SK-N-SH (cell line): ENCODE measurements around the gene TGFBR3L. TPM values are rescaled to one million over a fixed set of nuclear protein-coding genes. Genes with fewer than 3 reads are reported as not detected.
A peak's percentile ranks its signal among the peaks of the same experiment; 100 is the strongest.
"Not testable (repeated sequence)": the region's sequence is repeated elsewhere in the genome, so short reads cannot be mapped to it uniquely, and the experiment has no call there.

Experiments
- CTCF ChIA-PET: fragments of 300-600, 350-600 bp; formaldehyde crosslinking; extraction: SDS; loops from one replicate; lab custom pipeline; 2021; lab: Yijun Ruan, JAX
- POLR2A ChIA-PET: fragments of 350-600 bp; sonication (Branson Sonifier 250); formaldehyde crosslinking; extraction: SDS; loops from one replicate; lab custom pipeline; 2020; ENCODE audit warnings: antibody characterized with exemption, inconsistent platforms; lab: Yijun Ruan, JAX
- DNase-seq: peaks from one replicate; pipeline ENCODE4 v3.0.0; 2012
- H2AFZ ChIP-seq: fragments of 200-600 bp; sonication (generic); 2 replicates; pipeline ENCODE4 v1.8.1; 2016; ENCODE audit warnings: antibody characterized with exemption, mild to moderate bottlenecking, low read depth
- H3F3A ChIP-seq: fragments of 200-600 bp; sonication (generic); replicated peaks from 2 replicates; pipeline ENCODE3; 2016; ENCODE audit warnings: antibody characterized with exemption, mild to moderate bottlenecking; ENCODE audit not compliant: insufficient read depth
- H3K27ac ChIP-seq, 2 experiments: fragments of 200-500 bp in 1 of 2; fragments of 200-600 bp in 1 of 2; sonication (Bioruptor generic) in 1 of 2; sonication (generic), shearing (Covaris generic) in 1 of 2; 2 replicates each; pipeline versions ENCODE4 v1.5.1 to v1.6.1; 2014 to 2016; ENCODE audit warnings: low read depth in 2 of 2, inconsistent platforms in 1 of 2, low read length in 1 of 2, mild to moderate bottlenecking in 1 of 2, mixed read lengths in 1 of 2
- H3K27me3 ChIP-seq: fragments of 200-600 bp; sonication (generic), shearing (Covaris generic); 2 replicates; pipeline ENCODE4 v1.6.1; 2016; ENCODE audit warnings: mixed run types; ENCODE audit not compliant: insufficient read depth
- H3K36me3 ChIP-seq, 2 experiments: fragments of 200-500 bp in 1 of 2; fragments of 200-600 bp in 1 of 2; sonication (Bioruptor generic) in 1 of 2; sonication (generic) in 1 of 2; replicated peaks in 1 of 2; 2 replicates each; pipeline versions ENCODE3 to v1.5.1; 2014 to 2016; ENCODE audit warnings: low read length in 1 of 2, mild to moderate bottlenecking in 1 of 2; ENCODE audit not compliant: insufficient read depth in 2 of 2, control insufficient read depth in 1 of 2
- H3K4me1 ChIP-seq, 2 experiments: fragments of 200-500 bp in 1 of 2; fragments of 200-600 bp in 1 of 2; sonication (Bioruptor generic) in 1 of 2; sonication (generic), shearing (Covaris generic) in 1 of 2; 2 replicates each; pipeline versions ENCODE4 v1.5.1 to v1.6.1; 2014 to 2016; ENCODE audit warnings: low read depth in 1 of 2, low read length in 1 of 2, mixed run types in 1 of 2; ENCODE audit not compliant: insufficient read depth in 2 of 2, control insufficient read depth in 1 of 2
- H3K4me2 ChIP-seq: fragments of 200-600 bp; sonication (generic), shearing (Covaris generic); 2 replicates; pipeline ENCODE4 v1.6.1; 2017; ENCODE audit warnings: mixed run types
- H3K4me3 ChIP-seq, 2 experiments: fragments of 200-500 bp in 1 of 2; fragments of 200-600 bp in 1 of 2; sonication (Bioruptor generic) in 1 of 2; sonication (generic), shearing (Covaris generic) in 1 of 2; 2 replicates each; pipeline versions ENCODE4 v1.5.1 to v1.8.1; 2014 to 2016; ENCODE audit warnings: low read depth in 2 of 2, inconsistent platforms in 1 of 2, low read length in 1 of 2, mild to moderate bottlenecking in 1 of 2, mixed read lengths in 1 of 2, moderate library complexity in 1 of 2
- H3K79me2 ChIP-seq: fragments of 200-600 bp; sonication (generic); 2 replicates; pipeline ENCODE4 v1.8.1; 2017; ENCODE audit warnings: mild to moderate bottlenecking; ENCODE audit not compliant: insufficient read depth
- H3K9ac ChIP-seq: fragments of 200-600 bp; sonication (generic); 2 replicates; pipeline ENCODE4 v1.6.1; 2017; ENCODE audit warnings: mixed run types
- H3K9me2 ChIP-seq: fragments of 200-600 bp; sonication (generic); 2 replicates; pipeline ENCODE4 v1.6.1; 2017; ENCODE audit warnings: mixed run types
- H3K9me3 ChIP-seq: fragments of 200-600 bp; sonication (generic); 2 replicates; pipeline ENCODE4 v1.6.1; 2017; ENCODE audit warnings: mixed run types, mild to moderate bottlenecking, moderate library complexity
- H4K20me1 ChIP-seq: fragments of 200-600 bp; sonication (generic); 2 replicates; pipeline ENCODE4 v1.6.1; 2017; ENCODE audit warnings: mild to moderate bottlenecking, mixed run types; ENCODE audit not compliant: insufficient read depth
- CHD2 ChIP-seq: fragments of 150-350 bp; IDR thresholded peaks from 2 replicates; pipeline ENCODE4 v1.6.1; 2018; ENCODE audit warnings: low read length; ENCODE audit not compliant: partially characterized antibody
- FOSL2 ChIP-seq: IDR thresholded peaks from 2 replicates; pipeline ENCODE4 v1.4.0; 2012; ENCODE audit warnings: low read depth, mild to moderate bottlenecking, moderate library complexity, borderline replicate concordance
- FOXM1 ChIP-seq: IDR thresholded peaks from 2 replicates; pipeline ENCODE4 v1.4.0; 2012; ENCODE audit warnings: low read depth, mild to moderate bottlenecking
- GATA2 ChIP-seq: sonication (generic); formaldehyde crosslinking; IDR thresholded peaks from 2 replicates; pipeline ENCODE4 v1.5.0; 2020; ENCODE audit warnings: mild to moderate bottlenecking, missing genetic modification reagents
- RCOR1 ChIP-seq: fragments of 150-350 bp; IDR thresholded peaks from 2 replicates; pipeline ENCODE4 v1.6.1; 2017; ENCODE audit warnings: antibody characterized with exemption, low read length
- RXRA ChIP-seq: IDR thresholded peaks from 2 replicates; pipeline ENCODE4 v1.4.0; 2012; ENCODE audit warnings: low read depth, mild to moderate bottlenecking, borderline replicate concordance
- TAF1 ChIP-seq: IDR thresholded peaks from 2 replicates; pipeline ENCODE4 v1.6.1; 2012; ENCODE audit warnings: low read depth, mild to moderate bottlenecking, low read length, moderate library complexity, borderline replicate concordance
- WGBS: methylation state at CpG from one replicate; pipeline ENCODE4 v1.1.6; 2017; ENCODE audit warnings: low lambda C conversion rate; 5-methylcytosine and 5-hydroxymethylcytosine counted together
- polyA plus RNA-seq, 3 experiments: library from polyadenylated mRNA; depleted of rRNA; stranded (reverse); fragments of >200 nt; gene quantifications; 2 replicates each; pipeline ENCODE4 v1.2.3, GENCODE V29; 2012
- TF ChIP-seq, protein P1 (sequence below): fragments of 150-350 bp; IDR thresholded peaks from 2 replicates; pipeline ENCODE4 v1.6.1; 2017; ENCODE audit warnings: antibody characterized with exemption, low read length, low read depth, borderline replicate concordance
- TF ChIP-seq, protein P2 (sequence below): IDR thresholded peaks from 2 replicates; pipeline ENCODE4 v1.4.0; 2012; ENCODE audit warnings: low read depth, borderline replicate concordance

The TGFBR3L gene
- polyA plus RNA-seq, 1 of the 3 experiments (the other 2 are of a cell fraction), result 0.87 TPM

DNA sequence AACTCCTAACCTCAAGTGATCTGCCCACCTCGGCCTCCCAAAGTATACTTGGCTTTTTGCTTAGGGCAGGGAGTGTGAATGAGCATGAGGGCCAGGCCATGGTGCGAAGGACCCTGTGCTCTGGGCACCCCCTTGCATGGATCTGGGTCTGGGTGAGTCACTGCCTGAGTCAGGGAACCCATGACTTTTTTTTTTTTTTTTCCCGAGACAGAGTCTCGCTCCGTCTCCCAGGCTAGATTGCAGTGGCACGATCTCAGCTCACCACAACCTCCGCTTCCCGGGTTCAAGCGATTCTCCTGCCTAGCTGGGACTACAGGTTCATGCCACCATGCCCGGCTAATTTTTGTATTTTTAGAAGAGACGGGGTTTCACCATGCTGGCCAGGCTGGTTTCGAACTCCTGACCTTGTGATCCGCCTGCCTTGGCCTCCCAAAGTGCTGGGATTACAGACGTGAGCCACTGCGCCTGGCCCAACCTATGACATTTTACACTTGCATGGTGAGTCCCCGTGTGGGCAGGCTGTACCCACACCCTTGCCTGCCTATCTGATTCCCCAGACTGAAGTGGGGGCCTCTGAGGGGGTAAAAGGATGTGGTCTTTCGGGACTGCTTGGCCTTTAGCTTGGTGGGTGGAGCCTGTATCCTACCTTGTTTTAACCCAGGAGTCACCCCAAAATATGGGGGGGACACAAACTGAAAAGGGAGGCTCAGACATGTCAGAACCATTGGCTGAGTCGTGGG is 21.1 kb upstream of the TGFBR3L start:
- POLR2A ChIA-PET, result not testable (repeated sequence)

DNA sequence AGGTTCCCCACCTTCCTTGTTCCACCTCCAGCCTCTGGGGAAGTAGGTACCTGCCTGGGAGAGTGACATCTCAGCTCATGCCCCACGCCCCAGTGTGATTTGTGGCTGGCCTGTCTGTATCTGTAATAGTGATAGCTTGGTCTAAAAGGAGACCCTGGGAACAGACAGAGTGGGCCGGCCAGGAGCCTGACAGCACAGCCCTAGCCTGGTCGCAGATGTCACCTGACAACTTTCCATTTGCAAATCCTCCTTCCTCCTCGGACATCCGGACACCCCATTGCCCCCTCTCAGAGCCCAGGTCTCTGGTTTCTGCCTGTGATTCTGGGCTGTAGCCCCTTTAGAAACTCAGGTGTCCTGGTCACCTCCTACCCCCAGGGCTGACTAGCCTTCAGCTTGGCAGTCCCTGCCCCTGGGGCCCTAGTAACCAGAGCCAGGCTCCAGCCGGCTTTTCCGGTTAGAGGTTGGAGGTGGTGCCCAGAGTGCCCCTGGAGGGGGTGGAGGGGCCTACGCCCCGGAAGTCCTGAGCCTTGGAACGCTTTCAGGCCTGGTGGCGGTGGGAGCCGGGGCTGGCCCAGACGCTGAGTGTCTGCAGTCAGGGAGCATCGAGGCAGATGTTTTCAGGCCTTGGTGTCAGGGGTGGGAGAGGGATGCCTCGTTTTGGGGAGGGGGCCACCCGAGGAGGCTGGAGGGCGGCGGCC is 19.9 kb upstream of the TGFBR3L start:
- TF ChIP-seq CHD2, result no peak
- TF ChIP-seq RXRA, result no peak
- no peak for TF ChIP-seq FOXM1
- no peak for TF ChIP-seq TAF1
- TF ChIP-seq, protein P1, sequence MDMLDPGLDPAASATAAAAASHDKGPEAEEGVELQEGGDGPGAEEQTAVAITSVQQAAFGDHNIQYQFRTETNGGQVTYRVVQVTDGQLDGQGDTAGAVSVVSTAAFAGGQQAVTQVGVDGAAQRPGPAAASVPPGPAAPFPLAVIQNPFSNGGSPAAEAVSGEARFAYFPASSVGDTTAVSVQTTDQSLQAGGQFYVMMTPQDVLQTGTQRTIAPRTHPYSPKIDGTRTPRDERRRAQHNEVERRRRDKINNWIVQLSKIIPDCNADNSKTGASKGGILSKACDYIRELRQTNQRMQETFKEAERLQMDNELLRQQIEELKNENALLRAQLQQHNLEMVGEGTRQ, result no peak
- TF ChIP-seq, protein P2, sequence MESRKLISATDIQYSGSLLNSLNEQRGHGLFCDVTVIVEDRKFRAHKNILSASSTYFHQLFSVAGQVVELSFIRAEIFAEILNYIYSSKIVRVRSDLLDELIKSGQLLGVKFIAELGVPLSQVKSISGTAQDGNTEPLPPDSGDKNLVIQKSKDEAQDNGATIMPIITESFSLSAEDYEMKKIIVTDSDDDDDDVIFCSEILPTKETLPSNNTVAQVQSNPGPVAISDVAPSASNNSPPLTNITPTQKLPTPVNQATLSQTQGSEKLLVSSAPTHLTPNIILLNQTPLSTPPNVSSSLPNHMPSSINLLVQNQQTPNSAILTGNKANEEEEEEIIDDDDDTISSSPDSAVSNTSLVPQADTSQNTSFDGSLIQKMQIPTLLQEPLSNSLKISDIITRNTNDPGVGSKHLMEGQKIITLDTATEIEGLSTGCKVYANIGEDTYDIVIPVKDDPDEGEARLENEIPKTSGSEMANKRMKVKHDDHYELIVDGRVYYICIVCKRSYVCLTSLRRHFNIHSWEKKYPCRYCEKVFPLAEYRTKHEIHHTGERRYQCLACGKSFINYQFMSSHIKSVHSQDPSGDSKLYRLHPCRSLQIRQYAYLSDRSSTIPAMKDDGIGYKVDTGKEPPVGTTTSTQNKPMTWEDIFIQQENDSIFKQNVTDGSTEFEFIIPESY, result no peak
- no peak for TF ChIP-seq RCOR1
- no peak for TF ChIP-seq GATA2 (CRISPR knock-in tag)
- no peak overlapping the region for H3K4me3 ChIP-seq
- H3K9ac ChIP-seq, result no peak overlapping the region
- H4K20me1 ChIP-seq, result no peaks in the 10 kb centered on the region
- no peaks in the 10 kb centered on the region for H3K36me3 ChIP-seq
- no peaks in the 10 kb centered on the region for H3F3A ChIP-seq
- H2AFZ ChIP-seq, result no peak overlapping the region
- H3K27me3 ChIP-seq, result no peaks in the 10 kb centered on the region
- no peaks in the 10 kb centered on the region for H3K79me2 ChIP-seq
- no peaks in the 10 kb centered on the region for H3K9me2 ChIP-seq
- DNase-seq, result no peak
- no peak overlapping the region for H3K27ac ChIP-seq
- H3K9me3 ChIP-seq, result no peaks in the 10 kb centered on the region
- H3K4me2 ChIP-seq, result no peak overlapping the region
- no peaks in the 10 kb centered on the region for H3K4me1 ChIP-seq
- CTCF ChIA-PET, result no interaction called here
- WGBS, result 77% methylated on average over 14 of the region's 18 CpGs
- POLR2A ChIA-PET, result no interaction called here

More for the DNA sequence above, 21.1 kb upstream of the TGFBR3L start:
- DNase-seq, H3K9me3 ChIP-seq, CTCF ChIA-PET, H3K79me2 ChIP-seq, H3K4me3 ChIP-seq, H3K27me3 ChIP-seq, H2AFZ ChIP-seq: not testable (repeated sequence)
- 63% methylated on average over 18 of the region's 18 CpGs for WGBS
- peak; percentile 52; the same call in 1 of the 2 replicates for TF ChIP-seq FOSL2
- TF ChIP-seq, all 33 proteins: peak for 1; not testable (repeated sequence) for 32
- not testable (repeated sequence) for H3K4me2 ChIP-seq, H3K9me2 ChIP-seq, H3K36me3 ChIP-seq, H3K4me1 ChIP-seq, H3K27ac ChIP-seq, H3K9ac ChIP-seq, H4K20me1 ChIP-seq, H3F3A ChIP-seq
